ENCODE results near the gene TMTC3.
"Not testable (repeated sequence)": the region's sequence is repeated elsewhere in the genome, so short reads cannot be mapped to it uniquely, and the experiment has no call there.

Gene TMTC3

GRCh38 chr12:88207921-88208620 is 66.0 kb downstream of the TMTC3 start:
- no peak for DNase-seq (ENCODE audit: low spot score)
- H3K27ac ChIP-seq: no peak overlapping the region
- TF ChIP-seq CTCF (conservative IDR thresholded peaks at IDR 0.05; ENCODE audit: low read depth): no peak
- ChIA-PET POLR2A (ENCODE audit: low non-redundant PET) (no interaction called here), CTCF (interaction anchor here (0.6 kb wide), 1 partner anchor 71 kb away, joined by 4 read pairs; no protein-coding TSS in a partner anchor)

GRCh38 chr12:88208661-88209060 is 66.6 kb downstream of the TMTC3 start:
- CTCF ChIA-PET: interaction anchor here (0.6 kb wide), 1 partner anchor 70 kb away, joined by 4 read pairs; no protein-coding TSS in a partner anchor
- POLR2A ChIA-PET (ENCODE audit: low non-redundant PET): no interaction called here
- TF ChIP-seq CTCF (conservative IDR thresholded peaks at IDR 0.05; ENCODE audit: low read depth): no peak
- no peak for DNase-seq (ENCODE audit: low spot score)
- no peak overlapping the region for H3K27ac ChIP-seq

- DNase-seq (ENCODE audit: low spot score); CTCF ChIA-PET; POLR2A ChIA-PET (ENCODE audit: low non-redundant PET); H3K27ac ChIP-seq: not testable (repeated sequence)
These were observed 68.2 kb downstream of the TMTC3 start for GRCh38 chr12:88210311-88210710.

GRCh38 chr12:88218293-88218692 is 76.2 kb downstream of the TMTC3 start:
- H3K27ac ChIP-seq: no peak overlapping the region
- no peak for TF ChIP-seq CTCF (conservative IDR thresholded peaks at IDR 0.05; ENCODE audit: low read depth)
- POLR2A ChIA-PET (ENCODE audit: low non-redundant PET): no interaction called here
- no peak for DNase-seq (ENCODE audit: low spot score)
- CTCF ChIA-PET: no interaction called here

- CTCF ChIA-PET: no interaction called here
- no peak overlapping the region for H3K27ac ChIP-seq
- DNase-seq (ENCODE audit: low spot score): no peak
- no peak for TF ChIP-seq CTCF (conservative IDR thresholded peaks at IDR 0.05; ENCODE audit: low read depth)
- POLR2A ChIA-PET (ENCODE audit: low non-redundant PET): no interaction called here
These were observed 77.8 kb downstream of the TMTC3 start for GRCh38 chr12:88219861-88220260.

GRCh38 chr12:88223519-88223918 is 81.4 kb downstream of the TMTC3 start:
- DNase-seq (ENCODE audit: low spot score): no peak
- no peak overlapping the region for H3K27ac ChIP-seq
- POLR2A ChIA-PET (ENCODE audit: low non-redundant PET): no interaction called here
- CTCF ChIA-PET: interaction anchor here (0.6 kb wide), 1 partner anchor 1019 kb away, joined by 3 read pairs; no protein-coding TSS in a partner anchor
- no peak for TF ChIP-seq CTCF (conservative IDR thresholded peaks at IDR 0.05; ENCODE audit: low read depth)

- no peak for DNase-seq (ENCODE audit: low spot score)
- POLR2A ChIA-PET (ENCODE audit: low non-redundant PET): no interaction called here
- TF ChIP-seq CTCF (conservative IDR thresholded peaks at IDR 0.05; ENCODE audit: low read depth): no peak
- CTCF ChIA-PET: interaction anchor here (0.6 kb wide), 1 partner anchor 530 kb away, joined by 8 read pairs; no protein-coding TSS in a partner anchor
- no peak overlapping the region for H3K27ac ChIP-seq
These were observed 83.7 kb downstream of the TMTC3 start for GRCh38 chr12:88225776-88226175.
